Gastrocnemius medialis (tissue), 4 donors: Measurements from ENCODE around the gene GPS1. TPM values are rescaled to one million over a fixed set of nuclear protein-coding genes. Genes with fewer than 3 reads are reported as not detected.

Source experiments
- ATAC-seq, 2 donors: fragments of 150-250 bp; one replicate each; pipeline ENCODE4 v1.9.1; 2016
- DNase-seq, 2 donors: peaks; one replicate each; pipeline ENCODE4 v3.0.0-alpha.2; 2019
- H3K27ac ChIP-seq, 4 donors: fragments of 200-600 bp; sonication (generic); 1 replicate in 1 of 4; 2 replicates in 3 of 4; pipeline ENCODE4 v1.5.1; 2016 to 2018; ENCODE audit warnings: mild to moderate bottlenecking in 2 of 4, moderate library complexity in 1 of 4
- H3K27me3 ChIP-seq, 3 donors: fragments of 200-600 bp; sonication (generic) in 2 of 3; 1 replicate in 1 of 3; 2 replicates in 2 of 3; pipeline versions ENCODE4 v1.5.1 to v1.6.0; 2016 to 2019; ENCODE audit warnings: mild to moderate bottlenecking in 1 of 3, moderate library complexity in 1 of 3
- H3K36me3 ChIP-seq, 2 donors: fragments of 200-600 bp; sonication (generic) in 1 of 2; one replicate each; pipeline ENCODE4 v1.5.1; 2017 to 2018
- H3K4me1 ChIP-seq, 2 donors: fragments of 200-600 bp; sonication (generic) in 1 of 2; one replicate each; pipeline ENCODE4 v1.5.1; 2016 to 2017; ENCODE audit warnings: mild to moderate bottlenecking in 2 of 2
- H3K4me3 ChIP-seq, 4 donors: fragments of 200-600 bp; sonication (generic) in 3 of 4; 1 replicate in 1 of 4; 2 replicates in 3 of 4; pipeline ENCODE4 v1.5.1; 2016 to 2019; ENCODE audit warnings: mild to moderate bottlenecking in 2 of 4
- H3K9me3 ChIP-seq, 3 donors: fragments of 200-600 bp; sonication (generic) in 2 of 3; 1 replicate in 1 of 3; 2 replicates in 2 of 3; pipeline ENCODE4 v1.5.1; 2016 to 2019
- POLR2A ChIP-seq, 2 donors: fragments of 450-650 bp; IDR thresholded peaks; one replicate each; pipeline ENCODE4 v1.6.1; 2017; ENCODE audit warnings: antibody characterized with exemption in 2 of 2, mild to moderate bottlenecking in 2 of 2, moderate library complexity in 2 of 2
- in situ Hi-C, 4 donors: fragments of 200-750 bp; cut with MboI; loops; one replicate each; pipeline versions ENCODE4 v1.15.0 to v1.8.0; 2017; ENCODE audit warnings: low sequenced_read_pairs in 4 of 4
- intact Hi-C: fragments of 100-400 bp; cut with DNase I; formaldehyde crosslinking; loops from one replicate; pipeline ENCODE4 v1.15.1; 2023; ENCODE audit warnings: low total_unique reads
- total RNA-seq, 4 donors: library from RNA; depleted of rRNA; stranded (reverse); fragments of >200 nt; gene quantifications; one replicate each; pipeline versions ENCODE4 v1.1.0 to v1.2.3, GENCODE V29; 2016
- TF ChIP-seq, protein P1 (sequence below), 5 experiments: fragments of 450-650 bp in 3 of 5; fragments of 200-600 bp in 2 of 5; sonication (generic) in 2 of 5; IDR thresholded peaks in 4 of 5; conservative IDR thresholded peaks in 1 of 5; 1 replicate in 4 of 5; 2 replicates in 1 of 5; pipeline ENCODE4 v1.5.1; 2016 to 2019; ENCODE audit warnings: antibody characterized with exemption in 5 of 5, mild to moderate bottlenecking in 3 of 5, moderate library complexity in 3 of 5

Gene GPS1
- total RNA-seq, 4 donors from 2014 or later: 119 to 174 (median 137) TPM

DNA sequence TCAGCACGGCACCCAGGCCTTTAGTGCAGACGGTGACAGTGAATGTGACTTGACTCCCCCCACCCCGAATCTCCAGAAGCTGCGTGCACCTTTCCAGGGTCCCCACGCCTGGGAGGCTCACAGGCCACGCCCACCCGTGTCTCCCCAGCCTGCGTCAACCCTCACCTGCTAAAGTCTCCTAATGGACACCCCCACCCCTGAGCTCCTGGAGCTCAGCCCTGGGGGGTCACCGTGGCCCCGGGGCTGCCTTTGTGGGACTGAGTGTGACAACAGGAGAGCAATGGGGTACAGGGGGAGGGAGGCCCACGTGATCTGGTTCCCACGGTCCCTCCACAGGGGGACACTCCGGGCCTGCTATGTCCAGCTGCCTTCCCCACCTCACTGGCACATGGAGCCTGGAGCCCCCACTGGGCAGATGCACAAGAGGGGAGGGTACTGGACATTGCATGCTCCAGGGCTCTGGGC is 53.8 kb downstream of the GPS1 start:
- H3K4me1 ChIP-seq: peaks cover 25 to 33% of the 10 kb centered on the region in 2 donors
- in situ Hi-C loops: no loop called here
- no peaks in the 10 kb centered on the region for H3K27me3 ChIP-seq
- peak overlapping the region in 3 of 4 donors; percentile 58 to 96 (median 66) for H3K27ac ChIP-seq
- no peak for ATAC-seq
- H3K36me3 ChIP-seq: no peaks in the 10 kb centered on the region
- TF ChIP-seq, protein P1, sequence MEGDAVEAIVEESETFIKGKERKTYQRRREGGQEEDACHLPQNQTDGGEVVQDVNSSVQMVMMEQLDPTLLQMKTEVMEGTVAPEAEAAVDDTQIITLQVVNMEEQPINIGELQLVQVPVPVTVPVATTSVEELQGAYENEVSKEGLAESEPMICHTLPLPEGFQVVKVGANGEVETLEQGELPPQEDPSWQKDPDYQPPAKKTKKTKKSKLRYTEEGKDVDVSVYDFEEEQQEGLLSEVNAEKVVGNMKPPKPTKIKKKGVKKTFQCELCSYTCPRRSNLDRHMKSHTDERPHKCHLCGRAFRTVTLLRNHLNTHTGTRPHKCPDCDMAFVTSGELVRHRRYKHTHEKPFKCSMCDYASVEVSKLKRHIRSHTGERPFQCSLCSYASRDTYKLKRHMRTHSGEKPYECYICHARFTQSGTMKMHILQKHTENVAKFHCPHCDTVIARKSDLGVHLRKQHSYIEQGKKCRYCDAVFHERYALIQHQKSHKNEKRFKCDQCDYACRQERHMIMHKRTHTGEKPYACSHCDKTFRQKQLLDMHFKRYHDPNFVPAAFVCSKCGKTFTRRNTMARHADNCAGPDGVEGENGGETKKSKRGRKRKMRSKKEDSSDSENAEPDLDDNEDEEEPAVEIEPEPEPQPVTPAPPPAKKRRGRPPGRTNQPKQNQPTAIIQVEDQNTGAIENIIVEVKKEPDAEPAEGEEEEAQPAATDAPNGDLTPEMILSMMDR (IDR thresholded peaks at IDR 0.05 in 4 of 5, conservative IDR thresholded peaks at IDR 0.05 in 1 of 5): no peak
- no peak for TF ChIP-seq POLR2A (IDR thresholded peaks at IDR 0.05)
- no peak overlapping the region for H3K4me3 ChIP-seq
- intact Hi-C loops: no loop called here
- H3K9me3 ChIP-seq: no peaks in the 10 kb centered on the region
- DNase-seq: no peak

DNA sequence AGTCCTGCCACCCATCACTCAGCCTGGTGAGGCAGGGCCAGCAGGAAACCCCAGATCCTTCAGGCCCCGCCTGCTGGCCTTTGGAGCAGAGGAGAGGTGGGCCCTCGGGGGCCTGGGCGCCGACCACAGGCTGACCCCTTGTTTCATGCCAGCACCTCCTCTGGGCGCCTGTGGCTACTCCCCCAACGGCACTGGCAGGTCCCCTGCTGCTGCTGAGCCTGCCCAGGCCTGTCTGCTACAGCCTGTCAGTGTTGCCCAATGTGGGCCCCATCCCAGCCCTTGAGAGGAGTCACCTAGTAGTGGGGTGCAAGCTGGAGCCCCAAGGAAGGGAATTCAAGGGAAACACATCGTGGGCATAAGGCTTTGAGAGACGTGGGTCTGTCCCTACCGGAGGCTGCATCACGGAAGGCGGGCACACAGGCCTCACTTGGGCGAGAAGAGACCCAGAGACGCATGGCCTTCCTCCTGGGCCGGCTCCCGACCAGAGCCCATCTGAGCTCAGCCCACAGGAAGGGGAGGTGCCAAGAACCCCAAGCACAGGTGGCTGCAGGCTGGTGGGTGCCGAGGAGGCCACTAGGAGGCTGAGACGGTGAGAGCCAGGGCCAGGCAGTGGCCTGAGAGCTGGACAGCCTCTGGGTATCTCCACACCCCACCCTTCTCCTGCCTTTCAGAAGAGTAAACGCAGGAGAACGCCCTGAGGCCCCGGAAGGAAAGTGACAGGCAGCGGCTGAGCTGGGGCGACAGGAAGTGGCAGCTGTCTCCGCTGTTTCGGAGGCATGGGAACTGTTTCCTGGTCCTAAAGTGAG is 54.4 kb downstream of the GPS1 start:
- DNase-seq (peak in 1 of 2 donors; percentile 57), ATAC-seq (peak; percentile 1 to 19)
- Histone ChIP-seq H3K27ac (peak overlapping the region; percentile 55 to 96 (median 62)), H3K27me3 (no peaks in the 10 kb centered on the region), H3K4me3 (peak overlapping the region in 2 of 4 donors; percentile 10 to 25), H3K4me1 (peaks cover 19 to 29% of the 10 kb centered on the region in 2 donors), H3K36me3 (no peaks in the 10 kb centered on the region), H3K9me3 (no peaks in the 10 kb centered on the region)
- intact Hi-C loops (no loop called here), in situ Hi-C loops (no loop called here)
- TF ChIP-seq, protein P1 (IDR thresholded peaks at IDR 0.05 in 4 of 5, conservative IDR thresholded peaks at IDR 0.05 in 1 of 5): peak in 1 of 5 experiments; percentile 17
- TF ChIP-seq POLR2A (IDR thresholded peaks at IDR 0.05): no peak

DNA sequence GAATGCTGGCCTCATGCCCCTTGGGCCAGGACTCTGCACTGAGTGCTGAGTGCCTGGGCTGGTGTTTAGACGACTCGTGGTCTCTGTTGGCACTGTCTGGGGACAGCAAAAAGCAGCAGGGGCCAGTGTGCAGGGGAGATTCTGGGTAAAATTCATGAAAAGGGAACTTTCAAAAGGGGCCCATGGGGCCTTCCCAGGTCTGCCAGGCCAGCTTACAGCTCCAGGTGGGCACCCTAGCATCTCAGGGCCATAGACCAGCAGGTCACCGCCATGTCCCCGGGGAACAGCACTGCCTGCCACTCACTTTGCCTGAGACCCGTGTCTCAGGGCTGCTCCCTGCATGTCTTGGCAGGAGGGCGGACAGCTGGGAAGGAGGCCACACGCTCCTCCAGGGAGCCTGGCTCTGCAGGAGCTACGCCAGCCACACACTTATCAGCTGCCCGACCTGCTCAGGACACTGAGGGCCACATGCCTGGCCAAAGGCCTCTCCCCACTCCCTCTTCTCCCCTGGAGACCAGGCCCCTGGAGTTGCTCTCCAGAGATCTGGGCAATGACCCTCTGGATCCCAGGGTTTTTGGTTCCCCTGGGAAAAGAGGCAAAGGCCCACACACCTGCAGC is 55.1 kb downstream of the GPS1 start:
- ATAC-seq (peak; percentile 55 to 62), DNase-seq (peak; percentile 53 to 80)
- no peaks in the 10 kb centered on the region for H3K27me3 ChIP-seq
- no peaks in the 10 kb centered on the region for H3K36me3 ChIP-seq
- H3K4me3 ChIP-seq: peak overlapping the region in 2 of 4 donors; percentile 10 to 25
- intact Hi-C loops (no loop called here), in situ Hi-C loops (no loop called here)
- peaks cover 14 to 23% of the 10 kb centered on the region in 2 donors for H3K4me1 ChIP-seq
- no peaks in the 10 kb centered on the region for H3K9me3 ChIP-seq
- no peak for TF ChIP-seq POLR2A (IDR thresholded peaks at IDR 0.05)
- TF ChIP-seq, protein P1 (IDR thresholded peaks at IDR 0.05 in 4 of 5, conservative IDR thresholded peaks at IDR 0.05 in 1 of 5): no peak
- peak overlapping the region; percentile 55 to 96 (median 62) for H3K27ac ChIP-seq

Other genes with a start within 250 kb of the GPS1 start
- under 1 TPM in 1 of 4 donors, not detected in 3; 0.29 TPM for gene GCGR, start 247.7 kb upstream of the GPS1 start, total RNA-seq
- 10 to 100 TPM in 3 of 4 donors, 1 to 10 TPM in 1; 8.3 to 36.2 (median 25.2) TPM for gene MCRIP1, start 218.6 kb upstream of the GPS1 start, total RNA-seq
- 100 to 1,000 TPM; 245 to 708 (median 400) TPM for gene PPP1R27, start 216.8 kb upstream of the GPS1 start, total RNA-seq
- 100 to 1,000 TPM; 497 to 717 (median 621) TPM for gene P4HB, start 191.4 kb upstream of the GPS1 start, total RNA-seq
- gene ARHGDIA, start 180.6 kb upstream of the GPS1 start, total RNA-seq: 100 to 1,000 TPM in 1 of 4 donors, 10 to 100 TPM in 3; 52.1 to 122 (median 64.4) TPM
- 10 to 100 TPM; 40.9 to 65.3 (median 50.7) TPM for gene ALYREF, start 160.3 kb upstream of the GPS1 start, total RNA-seq
- 100 to 1,000 TPM; 173 to 258 (median 197) TPM for gene ANAPC11, start 160.2 kb upstream of the GPS1 start, total RNA-seq
- gene NPB, start 149.7 kb upstream of the GPS1 start, total RNA-seq: 1 to 10 TPM in 2 of 4 donors, under 1 TPM in 1, not detected in 1; 0.46 to 1.4 (median 1.1) TPM
- gene PCYT2, start 140.5 kb upstream of the GPS1 start, total RNA-seq: 10 to 100 TPM; 22.6 to 44.8 (median 37.1) TPM
- gene SIRT7, start 133.7 kb upstream of the GPS1 start, total RNA-seq: 10 to 100 TPM in 1 of 4 donors, 1 to 10 TPM in 3; 7.2 to 11.4 (median 8.3) TPM
- gene MAFG, start 124.2 kb upstream of the GPS1 start, total RNA-seq: 10 to 100 TPM; 37.1 to 65.5 (median 51.9) TPM
- 10 to 100 TPM in 3 of 4 donors, 1 to 10 TPM in 1; 5.6 to 16.8 (median 11.6) TPM for gene PYCR1, start 114.6 kb upstream of the GPS1 start, total RNA-seq
- 10 to 100 TPM in 2 of 4 donors, 1 to 10 TPM in 2; 2.9 to 24.9 (median 13.3) TPM for gene MYADML2, start 104.7 kb upstream of the GPS1 start, total RNA-seq
- 1 to 10 TPM in 3 of 4 donors, not detected in 1; 1.7 to 1.8 (median 1.7) TPM for gene NOTUM, start 90.7 kb upstream of the GPS1 start, total RNA-seq
- 10 to 100 TPM; 24.0 to 44.7 (median 32.0) TPM for gene ASPSCR1, start 74.3 kb upstream of the GPS1 start, total RNA-seq
- gene CENPX, start 29.0 kb upstream of the GPS1 start, total RNA-seq: 10 to 100 TPM; 41.2 to 62.7 (median 57.0) TPM
- gene LRRC45, start 28.6 kb upstream of the GPS1 start, total RNA-seq: 1 to 10 TPM; 1.1 to 5.0 (median 3.8) TPM
- 1 to 10 TPM in 1 of 4 donors, under 1 TPM in 1, not detected in 2; 0.42 to 2.0 TPM for gene RAC3, start 20.2 kb upstream of the GPS1 start, total RNA-seq
- 100 to 1,000 TPM; 130 to 296 (median 223) TPM for gene DCXR, start 14.2 kb upstream of the GPS1 start, total RNA-seq
- gene RFNG, start 87 bp upstream of the GPS1 start, total RNA-seq: 10 to 100 TPM; 29.6 to 64.9 (median 49.1) TPM
- 100 to 1,000 TPM in 2 of 4 donors, 10 to 100 TPM in 2; 54.6 to 119 (median 83.2) TPM for gene DUS1L, start 13.9 kb downstream of the GPS1 start, total RNA-seq
- 10 to 100 TPM; 16.3 to 34.5 (median 26.3) TPM for gene FASN, start 46.3 kb downstream of the GPS1 start, total RNA-seq
- gene CCDC57, start 160.9 kb downstream of the GPS1 start, total RNA-seq: 10 to 100 TPM in 1 of 4 donors, 1 to 10 TPM in 3; 3.7 to 11.3 (median 5.1) TPM
- gene SLC16A3, start 177.1 kb downstream of the GPS1 start, total RNA-seq: 100 to 1,000 TPM in 2 of 4 donors, 10 to 100 TPM in 2; 46.0 to 173 (median 126) TPM
- 10 to 100 TPM; 34.0 to 55.2 (median 47.3) TPM for gene CSNK1D, start 221.8 kb downstream of the GPS1 start, total RNA-seq